ENCODE results near the gene RPL35A. TPM values are rescaled to one million over a fixed set of nuclear protein-coding genes. Genes with fewer than 3 reads are reported as not detected.

Gene RPL35A
- total RNA-seq, 1 donor from 2014 or later = 1,301 TPM

GRCh38 chr3:197936819-197937384 lies 13.1 kb upstream of the RPL35A start:
- no peaks in the 10 kb centered on the region for H3K27me3 Mint-ChIP-seq
- TF ChIP-seq CTCF (conservative IDR thresholded peaks at IDR 0.05) = no peak
- no peak overlapping the region for H3K4me3 Mint-ChIP-seq
- H3K4me1 Mint-ChIP-seq (ENCODE audit: unreplicated experiment) = no peaks in the 10 kb centered on the region
- no peaks in the 10 kb centered on the region for H3K36me3 Mint-ChIP-seq
- no peak overlapping the region for H3K27ac Mint-ChIP-seq
- no peaks in the 10 kb centered on the region for H3K9me3 Mint-ChIP-seq
- no peak for DNase-seq (ENCODE audit: extremely low spot score, unreplicated experiment)

DNA sequence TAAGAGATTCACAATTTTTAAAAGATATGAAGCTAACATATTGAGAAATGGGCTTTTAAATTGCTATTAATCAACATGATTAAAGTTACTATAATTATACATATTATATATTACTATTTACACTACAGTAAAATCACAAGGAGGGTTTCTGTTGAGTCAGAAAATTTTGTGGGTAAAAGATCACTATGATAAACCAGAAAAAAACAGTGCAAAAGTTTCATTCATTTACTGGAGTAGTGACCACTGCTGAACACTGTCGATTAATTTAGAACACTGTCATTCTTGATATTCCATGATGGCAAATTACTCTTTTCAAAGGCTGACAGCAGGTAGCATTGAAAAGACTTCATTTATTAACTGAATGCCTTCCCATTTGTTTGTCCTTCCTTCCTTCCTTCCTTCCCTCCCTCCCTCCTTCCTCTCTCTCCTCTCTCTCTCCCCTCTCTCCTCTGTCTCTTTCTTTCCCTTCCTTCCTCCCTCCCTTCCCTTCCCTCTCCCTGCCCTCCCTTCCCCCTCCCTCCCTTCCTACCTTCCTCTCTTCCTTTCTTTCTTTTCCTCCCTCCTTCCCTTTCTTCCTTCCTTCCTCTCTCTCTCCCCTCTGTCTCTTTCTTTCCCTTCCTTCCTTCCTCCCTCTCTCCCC lies 9.1 kb upstream of the RPL35A start:
- H3K4me3 Mint-ChIP-seq = no peak overlapping the region
- H3K4me1 Mint-ChIP-seq (ENCODE audit: unreplicated experiment) = no peaks in the 10 kb centered on the region
- DNase-seq (ENCODE audit: extremely low spot score, unreplicated experiment) = no peak
- no peak overlapping the region for H3K27ac Mint-ChIP-seq
- no peak for TF ChIP-seq CTCF (conservative IDR thresholded peaks at IDR 0.05)
- no peaks in the 10 kb centered on the region for H3K9me3 Mint-ChIP-seq
- H3K36me3 Mint-ChIP-seq = no peaks in the 10 kb centered on the region
- H3K27me3 Mint-ChIP-seq = no peaks in the 10 kb centered on the region

DNA sequence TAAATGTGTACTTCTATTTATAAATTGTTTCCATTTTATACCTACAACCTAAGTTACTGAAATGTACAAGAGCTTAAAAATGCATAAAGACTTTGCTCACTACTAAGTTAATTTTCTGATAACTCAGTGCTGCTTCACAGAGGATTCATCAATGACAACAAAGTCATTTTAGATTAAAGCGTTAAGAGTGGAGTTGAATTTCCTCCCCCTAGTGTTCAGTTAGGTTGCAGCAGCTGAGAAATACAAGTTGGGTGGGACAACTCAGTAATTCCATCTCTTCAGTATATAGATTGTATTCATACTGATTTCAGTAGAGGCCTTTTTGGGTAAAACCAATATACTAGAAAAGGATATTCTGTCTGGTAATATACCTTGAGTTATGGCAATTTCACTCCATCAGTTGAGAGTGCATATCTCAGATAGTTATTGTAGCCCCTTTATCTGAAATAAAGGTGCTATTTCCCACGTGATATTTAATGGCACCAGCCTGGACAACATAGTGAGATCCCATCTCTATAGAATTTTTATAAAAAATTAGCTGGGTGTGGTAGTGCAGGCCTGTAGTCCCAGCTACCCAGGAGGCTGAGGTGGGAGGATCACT lies 6.9 kb upstream of the RPL35A start:
- H3K36me3 Mint-ChIP-seq = no peaks in the 10 kb centered on the region
- peak; percentile 85 for TF ChIP-seq CTCF (conservative IDR thresholded peaks at IDR 0.05)
- H3K4me3 Mint-ChIP-seq = no peak overlapping the region
- no peaks in the 10 kb centered on the region for H3K9me3 Mint-ChIP-seq
- H3K4me1 Mint-ChIP-seq (ENCODE audit: unreplicated experiment) = no peaks in the 10 kb centered on the region
- H3K27me3 Mint-ChIP-seq = no peaks in the 10 kb centered on the region
- no peak overlapping the region for H3K27ac Mint-ChIP-seq
- DNase-seq (ENCODE audit: extremely low spot score, unreplicated experiment) = no peak

DNA sequence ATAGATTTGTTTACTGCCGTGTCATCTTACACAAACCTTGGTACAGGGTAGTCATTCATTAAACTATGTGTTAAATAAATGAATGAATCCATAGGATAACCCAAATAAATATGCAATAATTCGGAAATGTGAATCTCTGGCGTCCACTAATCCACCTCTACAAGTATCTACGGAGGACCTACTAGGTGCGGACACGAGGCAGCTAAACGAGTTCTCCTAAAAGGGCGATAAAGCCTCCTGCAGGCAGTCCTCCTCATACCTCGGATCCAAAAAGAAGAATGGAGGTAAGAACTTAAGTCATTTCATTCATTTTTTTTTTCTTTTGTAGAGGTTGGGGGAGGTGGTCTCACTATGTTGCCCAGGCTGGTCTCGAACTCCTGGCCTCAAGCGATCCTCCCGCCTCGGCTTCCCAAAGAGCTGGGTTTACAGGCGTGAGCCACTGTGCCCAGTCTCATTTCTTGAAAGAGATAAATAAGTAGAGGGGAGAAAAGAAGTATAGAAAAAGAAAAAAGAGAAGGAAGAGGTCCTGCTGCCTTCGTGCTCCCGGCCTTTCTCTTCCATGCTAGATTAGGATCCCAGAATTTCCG lies 706 bp upstream of the RPL35A start:
- TF ChIP-seq CTCF (conservative IDR thresholded peaks at IDR 0.05) = no peak
- no peak for DNase-seq (ENCODE audit: extremely low spot score, unreplicated experiment)
- Mint-ChIP-seq H3K27ac (peak overlapping the region; percentile 99), H3K9me3 (no peaks in the 10 kb centered on the region), H3K27me3 (no peaks in the 10 kb centered on the region), H3K4me1 (ENCODE audit: unreplicated experiment) (peaks cover 18% of the 10 kb centered on the region), H3K36me3 (peaks cover 24% of the 10 kb centered on the region), H3K4me3 (peak overlapping the region; percentile 98)

- Mint-ChIP-seq H3K36me3 (peaks cover 34% of the 10 kb centered on the region), H3K27me3 (no peaks in the 10 kb centered on the region), H3K27ac (peak overlapping the region; percentile 99), H3K4me3 (peak overlapping the region; percentile 98), H3K4me1 (ENCODE audit: unreplicated experiment) (peaks cover 18% of the 10 kb centered on the region), H3K9me3 (no peaks in the 10 kb centered on the region)
- DNase-seq (ENCODE audit: extremely low spot score, unreplicated experiment) = no peak
- TF ChIP-seq CTCF (conservative IDR thresholded peaks at IDR 0.05) = no peak
Measured at GRCh38 chr3:197950677-197951061, 679 bp downstream of the RPL35A start.
